Measurements from ENCODE around the gene CRLF1. TPM values are rescaled to one million over a fixed set of nuclear protein-coding genes. Genes with fewer than 3 reads are reported as not detected.
"Not testable (repeated sequence)": the region's sequence is repeated elsewhere in the genome, so short reads cannot be mapped to it uniquely, and the experiment has no call there.

The CRLF1 gene
- total and polyA plus RNA-seq, 2 experiments from 2014 or later = 18.1 to 19.7 TPM

GRCh38 chr19:18601875-18602274, 4.7 kb downstream of the CRLF1 start:
- Histone ChIP-seq H3K9me2 (ENCODE audit: insufficient read depth) (no peaks in the 10 kb centered on the region), H4K20me1 (replicated peaks; ENCODE audit: insufficient read depth) (0 out of 2 replicates have a peak, but pooled peaks cover 7% of the 10 kb centered on the region), H3K27ac (ENCODE audit: low read depth) (no peak overlapping the region), H3K4me3 (no peak overlapping the region), H3K27me3 (ENCODE audit: insufficient read depth) (peaks cover 64% of the 10 kb centered on the region), H2AFZ (no peak overlapping the region), H3K4me1 (ENCODE audit: insufficient read depth) (peaks cover 31% of the 10 kb centered on the region), H3F3A (replicated peaks; ENCODE audit: low read depth) (peaks cover 15% of the 10 kb centered on the region), H3K4me2 (no peak overlapping the region), H3K79me2 (replicated peaks; ENCODE audit: insufficient read depth) (no peaks in the 10 kb centered on the region), H3K36me3 (ENCODE audit: insufficient read depth) (no peaks in the 10 kb centered on the region)
- Mint-ChIP-seq H3K9me3 (no peaks in the 10 kb centered on the region; the same call in 2 of the 3 replicates), H3K4me3 (no peak overlapping the region), H3K27ac (no peak overlapping the region), H3K27me3 (ENCODE audit: insufficient read depth, low read depth, poor library complexity) (peaks cover 66% of the 10 kb centered on the region), H3K36me3 (ENCODE audit: low read depth) (peaks cover 2% of the 10 kb centered on the region; the same call in 1 of the 3 replicates), H3K4me1 (peaks cover 30% of the 10 kb centered on the region)
- DNase-seq (ENCODE audit: low spot score) (no peak), ATAC-seq (no peak)
- TF ChIP-seq CTCF (conservative IDR thresholded peaks at IDR 0.05; ENCODE audit: low read depth in 2 of 2) = no peak
- no peak for TF ChIP-seq STAT1 (IDR thresholded peaks at IDR 0.05; ENCODE audit: unreplicated experiment)
- no peak for TF ChIP-seq EZH2 (IDR thresholded peaks at IDR 0.05; ENCODE audit: low read depth, unreplicated experiment)
- TF ChIP-seq POLR2AphosphoS5 (IDR thresholded peaks at IDR 0.05; ENCODE audit: low read depth) = no peak
- no peak for TF ChIP-seq NANOG (IDR thresholded peaks at IDR 0.05; ENCODE audit: borderline replicate concordance)
- no peak for TF ChIP-seq ZNF462 (CRISPR knock-in tag; IDR thresholded peaks at IDR 0.05)
- no peak for TF ChIP-seq CREB1 (CRISPR knock-in tag; IDR thresholded peaks at IDR 0.05; ENCODE audit: low read depth)
- no peak for TF ChIP-seq EZH2phosphoT487 (IDR thresholded peaks at IDR 0.05; ENCODE audit: unreplicated experiment)
- TF ChIP-seq JUNB (IDR thresholded peaks at IDR 0.05; ENCODE audit: unreplicated experiment) = no peak
- no peak for TF ChIP-seq ZNF331 (CRISPR knock-in tag; IDR thresholded peaks at IDR 0.05; ENCODE audit: low read depth)
- TF ChIP-seq ETS1 (IDR thresholded peaks at IDR 0.05) = no peak

- H3K27me3 ChIP-seq (ENCODE audit: insufficient read depth) = peaks cover 63% of the 10 kb centered on the region
- not testable (repeated sequence) for H3K36me3 Mint-ChIP-seq (ENCODE audit: low read depth)
Measured at GRCh38 chr19:18600692-18601397, 5.8 kb downstream of the CRLF1 start.

More at GRCh38 chr19:18600692-18601397, 5.8 kb downstream of the CRLF1 start:
- H4K20me1 ChIP-seq (replicated peaks; ENCODE audit: insufficient read depth); H3K36me3 ChIP-seq (ENCODE audit: insufficient read depth); H3K9me2 ChIP-seq (ENCODE audit: insufficient read depth); DNase-seq (ENCODE audit: low spot score); H3K9me3 Mint-ChIP-seq; H3K27ac ChIP-seq (ENCODE audit: low read depth); ATAC-seq; H3K4me2 ChIP-seq; H3K4me3 ChIP-seq; H3K79me2 ChIP-seq (replicated peaks; ENCODE audit: insufficient read depth); H3K27ac Mint-ChIP-seq; H2AFZ ChIP-seq; H3K4me3 Mint-ChIP-seq: not testable (repeated sequence)
- Histone ChIP-seq H3K4me1 (ENCODE audit: insufficient read depth) (peaks cover 40% of the 10 kb centered on the region), H3F3A (replicated peaks; ENCODE audit: low read depth) (peaks cover 23% of the 10 kb centered on the region)
- Mint-ChIP-seq H3K4me1 (peaks cover 38% of the 10 kb centered on the region), H3K27me3 (ENCODE audit: insufficient read depth, low read depth, poor library complexity) (peaks cover 73% of the 10 kb centered on the region)
